ENCODE results near the gene TP53. TPM values are rescaled to one million over a fixed set of nuclear protein-coding genes. Genes with fewer than 3 reads are reported as not detected.

TP53 gene
- total and polyA plus RNA-seq, 10 of the 15 experiments (the other 5 are each of a cell fraction or from before 2014, with no cell fraction given): 35.6 to 162 (median 75.9) TPM

DNA sequence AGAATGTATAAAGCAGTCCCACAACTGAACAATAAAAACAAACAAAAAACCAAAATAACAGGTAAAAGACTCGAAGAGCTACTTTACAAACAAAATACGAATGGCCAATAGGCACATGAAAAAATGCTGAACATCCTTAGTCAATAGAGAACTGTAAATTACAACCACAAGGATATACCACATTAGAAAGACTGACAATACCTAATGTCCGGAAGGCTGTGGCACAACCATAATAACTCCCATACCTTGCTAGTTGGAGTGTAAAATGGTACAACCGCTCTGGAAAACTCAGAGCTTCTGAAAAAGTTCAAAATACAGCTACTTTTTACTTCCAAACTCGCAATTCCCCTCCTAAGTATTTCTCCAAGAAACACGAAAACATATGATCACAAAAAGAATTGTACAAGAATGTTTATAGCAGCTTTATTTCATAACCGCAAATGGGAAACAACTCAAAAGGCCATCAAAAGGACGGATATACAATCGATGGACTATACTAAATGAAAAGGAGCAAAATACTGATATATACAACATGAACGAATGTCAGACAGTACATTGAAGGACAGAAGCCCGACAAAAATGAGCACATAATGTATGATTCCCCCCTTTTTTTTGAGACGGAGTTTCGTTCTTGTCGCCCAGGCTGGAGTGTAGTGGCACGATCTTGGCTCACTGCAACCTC is 2.3 kb downstream of the TP53 start:
- Histone ChIP-seq H3K27ac (ENCODE audit: control insufficient read depth, insufficient read depth) (peak overlapping the region; percentile 100), H3K79me2 (ENCODE audit: control insufficient read depth, insufficient read depth, low read length) (peaks cover 62% of the 10 kb centered on the region), H2AFZ (ENCODE audit: control insufficient read depth, low read depth, low read length) (no peak overlapping the region), H3K4me1 (ENCODE audit: control insufficient read depth, insufficient read depth, low read length) (peaks cover 12% of the 10 kb centered on the region), H4K20me1 (ENCODE audit: control insufficient read depth, insufficient read depth) (no peaks in the 10 kb centered on the region; the same call in 1 of the 2 replicates), H3K36me3 (ENCODE audit: control insufficient read depth in 2 of 2, insufficient read depth in 2 of 2, low read length in 1 of 2) (peaks cover 0 to 3% of the 10 kb centered on the region in 2 experiments; a peak in 1 of 4 replicates), H3K27me3 (replicated peaks in 1 of 2; ENCODE audit: control insufficient read depth in 2 of 2, insufficient read depth in 2 of 2, low read length in 1 of 2) (no peaks in the 10 kb centered on the region), H3K9me3 (replicated peaks; ENCODE audit: control insufficient read depth, insufficient read depth, low read length) (no peaks in the 10 kb centered on the region), H3K4me3 (peak overlapping the region; percentile 92), H3K9ac (ENCODE audit: control insufficient read depth, insufficient read depth, low read length) (peak overlapping the region; percentile 100), H3K4me2 (ENCODE audit: control insufficient read depth, insufficient read depth) (peak overlapping the region; percentile 30)
- intact Hi-C loops (cut with micrococcal nuclease; ENCODE audit: unreplicated experiment) (loop anchor here (5.0 to 10.0 kb wide), 5 partner anchors 73 to 380 kb away; partner anchors contain the start of genes CYB5D1, EIF5A, FXR2 and NAA38), in situ Hi-C loops (cut with MboI) (no loop called here)
- ATAC-seq (no peak), FAIRE-seq (no peak), DNase-seq (ENCODE audit: low read depth, low spot score) (no peak)
- ChIA-PET RAD21 (ENCODE audit: unreplicated experiment) (interaction anchor here (3.8 to 4.0 kb wide), 2 partner anchors 100 to 124 kb away, joined by 28 to 43 read pairs; partner anchors contain the start of genes MPDU1 and SENP3), CTCF (interaction anchor here (1.2 to 6.4 kb wide), 6 partner anchors 12 to 133 kb away, joined by 3 to 128 read pairs (median 9); partner anchors contain the start of genes FXR2, MPDU1 and SHBG), SMC1A (ENCODE audit: uncharacterized antibody, unreplicated experiment) (interaction anchor here (0.7 to 5.1 kb wide), 4 partner anchors 53 to 616 kb away, joined by 3 to 42 read pairs (median 6); partner anchors contain the start of gene MPDU1), POLR2A (interaction anchor here (0.6 to 4.3 kb wide), 10 partner anchors 12 to 562 kb away, joined by 3 to 35 read pairs (median 6); partner anchors contain the start of genes FXR2, MPDU1, SAT2 and TMEM256)
- TF ChIP-seq, protein P1, sequence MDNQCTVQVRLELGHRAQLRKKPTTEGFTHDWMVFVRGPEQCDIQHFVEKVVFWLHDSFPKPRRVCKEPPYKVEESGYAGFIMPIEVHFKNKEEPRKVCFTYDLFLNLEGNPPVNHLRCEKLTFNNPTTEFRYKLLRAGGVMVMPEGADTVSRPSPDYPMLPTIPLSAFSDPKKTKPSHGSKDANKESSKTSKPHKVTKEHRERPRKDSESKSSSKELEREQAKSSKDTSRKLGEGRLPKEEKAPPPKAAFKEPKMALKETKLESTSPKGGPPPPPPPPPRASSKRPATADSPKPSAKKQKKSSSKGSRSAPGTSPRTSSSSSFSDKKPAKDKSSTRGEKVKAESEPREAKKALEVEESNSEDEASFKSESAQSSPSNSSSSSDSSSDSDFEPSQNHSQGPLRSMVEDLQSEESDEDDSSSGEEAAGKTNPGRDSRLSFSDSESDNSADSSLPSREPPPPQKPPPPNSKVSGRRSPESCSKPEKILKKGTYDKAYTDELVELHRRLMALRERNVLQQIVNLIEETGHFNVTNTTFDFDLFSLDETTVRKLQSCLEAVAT (IDR thresholded peaks at IDR 0.05): peak; percentile 87
- no peak for TF ChIP-seq TCF7 (IDR thresholded peaks at IDR 0.05; ENCODE audit: borderline replicate concordance)
- no TSS peak for BruUV-seq (replicated peaks)
- WGBS (ENCODE audit: insufficient coverage, insufficient replicate concordance, low lambda C conversion rate, missing lambda C conversion rate): 16% methylated on average over 15 of the region's 15 CpGs

All from GM12878 (cell line).